ENCODE data around the gene PALLD.

Gene PALLD

GRCh38 chr4:168972596-168972995 lies 475.7 kb downstream of the PALLD start:
- no peak for DNase-seq (ENCODE audit: low read depth)

Measured in HS-27A (cell line).